ENCODE data around the gene LDLRAD3.

Gene LDLRAD3

GRCh38 chr11:36102868-36103267, 159.0 kb downstream of the LDLRAD3 start:
- no peak for TF ChIP-seq CTCF (IDR thresholded peaks at IDR 0.05; ENCODE audit: low read depth, low read length, missing control alignments)
- in situ Hi-C loops (cut with HindIII; ENCODE audit: low sequenced_read_pairs): no loop called here
- no peak overlapping the region for H3K4me3 ChIP-seq (ENCODE audit: low read depth, low read length)
- no peak for DNase-seq (ENCODE audit: low read depth)

GRCh38 chr11:36103933-36104530, 160.2 kb downstream of the LDLRAD3 start:
- no peak for TF ChIP-seq CTCF (IDR thresholded peaks at IDR 0.05; ENCODE audit: low read depth, low read length, missing control alignments)
- in situ Hi-C loops (cut with HindIII; ENCODE audit: low sequenced_read_pairs): no loop called here
- no peak overlapping the region for H3K4me3 ChIP-seq (ENCODE audit: low read depth, low read length)
- DNase-seq (ENCODE audit: low read depth): no peak

GRCh38 chr11:36104660-36104992, 160.8 kb downstream of the LDLRAD3 start:
- no peak overlapping the region for H3K4me3 ChIP-seq (ENCODE audit: low read depth, low read length)
- no peak for TF ChIP-seq CTCF (IDR thresholded peaks at IDR 0.05; ENCODE audit: low read depth, low read length, missing control alignments)
- no peak for DNase-seq (ENCODE audit: low read depth)
- in situ Hi-C loops (cut with HindIII; ENCODE audit: low sequenced_read_pairs): no loop called here

- H3K4me3 ChIP-seq (ENCODE audit: low read depth, low read length): no peak overlapping the region
- DNase-seq (ENCODE audit: low read depth): no peak
- no peak for TF ChIP-seq CTCF (IDR thresholded peaks at IDR 0.05; ENCODE audit: low read depth, low read length, missing control alignments)
- in situ Hi-C loops (cut with HindIII; ENCODE audit: low sequenced_read_pairs): no loop called here
Observed at GRCh38 chr11:36105743-36106581, 162.1 kb downstream of the LDLRAD3 start.

- H3K4me3 ChIP-seq (ENCODE audit: low read depth, low read length): no peak overlapping the region
- no peak for TF ChIP-seq CTCF (IDR thresholded peaks at IDR 0.05; ENCODE audit: low read depth, low read length, missing control alignments)
- in situ Hi-C loops (cut with HindIII; ENCODE audit: low sequenced_read_pairs): no loop called here
- no peak for DNase-seq (ENCODE audit: low read depth)
Observed at GRCh38 chr11:36107547-36107946, 163.7 kb downstream of the LDLRAD3 start.

- no peak for DNase-seq (ENCODE audit: low read depth)
- no peak for TF ChIP-seq CTCF (IDR thresholded peaks at IDR 0.05; ENCODE audit: low read depth, low read length, missing control alignments)
- H3K4me3 ChIP-seq (ENCODE audit: low read depth, low read length): no peak overlapping the region
- in situ Hi-C loops (cut with HindIII; ENCODE audit: low sequenced_read_pairs): no loop called here
Observed at GRCh38 chr11:36108881-36109589, 165.2 kb downstream of the LDLRAD3 start.

Data from astrocyte of the cerebellum (primary cell).